Activated CD8-positive, alpha-beta memory T cell treated with anti-CD3 and anti-CD28 coated beads for 48 hours (primary cell): ENCODE measurements around the gene PPARD.
"Not testable (repeated sequence)": the region's sequence is repeated elsewhere in the genome, so short reads cannot be mapped to it uniquely, and the experiment has no call there.

Experiments
- DNase-seq, 3 experiments: peaks; one replicate each; pipeline ENCODE4 v3.0.0-alpha.2; 2020; ENCODE audit warnings: low read depth in 2 of 3, low spot score in 2 of 3

PPARD gene

GRCh38 chr6:35378261-35378660 is 35.9 kb downstream of the PPARD start:
- no peak for DNase-seq

- DNase-seq = no peak
Observed at GRCh38 chr6:35381132-35381531, 38.8 kb downstream of the PPARD start.

- DNase-seq = no peak
Observed at GRCh38 chr6:35382015-35382414, 39.7 kb downstream of the PPARD start.

GRCh38 chr6:35385457-35386202 is 43.3 kb downstream of the PPARD start:
- no peak for DNase-seq

GRCh38 chr6:35386989-35387388 is 44.6 kb downstream of the PPARD start:
- no peak for DNase-seq

GRCh38 chr6:35388030-35388429 is 45.7 kb downstream of the PPARD start:
- DNase-seq = no peak

- no peak for DNase-seq
Observed at GRCh38 chr6:35388772-35389352, 46.5 kb downstream of the PPARD start.

- DNase-seq = not testable (repeated sequence)
Observed at GRCh38 chr6:35389386-35389785, 47.0 kb downstream of the PPARD start.

GRCh38 chr6:35391240-35391968 is 49.0 kb downstream of the PPARD start:
- no peak for DNase-seq

GRCh38 chr6:35392111-35392702 is 49.8 kb downstream of the PPARD start:
- no peak for DNase-seq

GRCh38 chr6:35392773-35393672 is 50.7 kb downstream of the PPARD start:
- no peak for DNase-seq

GRCh38 chr6:35396991-35397390 is 54.6 kb downstream of the PPARD start:
- DNase-seq = no peak

GRCh38 chr6:35397806-35398418 is 55.6 kb downstream of the PPARD start:
- no peak for DNase-seq

- DNase-seq = no peak
Observed at GRCh38 chr6:35398526-35398925, 56.2 kb downstream of the PPARD start.

GRCh38 chr6:35400111-35400510 is 57.8 kb downstream of the PPARD start:
- no peak for DNase-seq

- no peak for DNase-seq
Observed at GRCh38 chr6:35400901-35401311, 58.5 kb downstream of the PPARD start.

- no peak for DNase-seq
Observed at GRCh38 chr6:35401514-35401913, 59.2 kb downstream of the PPARD start.

GRCh38 chr6:35402136-35402855 is 59.9 kb downstream of the PPARD start:
- no peak for DNase-seq

- no peak for DNase-seq
Observed at GRCh38 chr6:35402856-35403191, 60.5 kb downstream of the PPARD start.
